ENCODE results near the gene CCDC137. TPM values are rescaled to one million over a fixed set of nuclear protein-coding genes. Genes with fewer than 3 reads are reported as not detected.

CCDC137 gene
- total RNA-seq, 4 donors from 2014 or later, result 6.7 to 17.1 (median 11.2) TPM

DNA sequence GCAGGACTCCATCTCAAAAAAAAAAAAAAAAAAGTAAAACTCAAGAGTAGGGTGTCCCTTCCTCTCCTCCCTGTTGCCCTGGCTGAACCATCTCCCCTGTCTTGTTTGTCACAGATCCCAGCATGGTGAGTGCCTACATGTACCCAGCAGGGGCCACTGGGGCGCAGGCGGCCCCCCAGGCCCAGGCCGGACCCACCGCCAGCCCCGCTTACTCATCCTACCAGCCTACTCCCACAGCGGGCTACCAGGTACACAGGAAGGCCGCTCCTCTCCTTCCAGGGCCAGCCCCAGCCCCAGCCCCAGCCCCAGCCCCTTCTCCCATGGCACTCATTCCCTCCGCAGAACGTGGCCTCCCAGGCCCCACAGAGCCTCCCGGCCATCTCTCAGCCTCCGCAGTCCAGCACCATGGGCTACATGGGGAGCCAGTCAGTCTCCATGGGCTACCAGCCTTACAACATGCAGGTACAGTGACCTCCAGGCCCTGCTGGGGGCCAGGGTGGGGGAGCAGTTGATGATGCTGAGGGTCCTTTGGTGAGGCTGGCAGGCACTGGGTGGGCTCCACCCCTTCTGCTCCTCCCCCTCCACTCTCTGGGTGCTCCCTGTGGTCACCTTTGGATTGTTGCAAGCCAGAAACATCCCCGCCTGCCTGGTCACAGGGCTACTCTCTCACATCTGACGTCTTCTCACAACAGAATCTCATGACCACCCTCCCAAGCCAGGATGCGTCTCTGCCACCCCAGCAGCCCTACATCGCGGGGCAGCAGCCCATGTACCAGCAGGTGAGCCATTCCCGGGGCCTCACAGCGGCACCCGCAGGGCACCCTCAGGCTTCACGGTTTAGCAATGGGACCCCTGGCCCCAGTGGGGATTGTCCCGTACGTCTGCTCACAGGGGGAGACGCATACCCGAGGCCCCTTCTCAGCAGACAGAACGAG is 34.1 kb downstream of the CCDC137 start:
- peaks cover 0 to 55% of the 10 kb centered on the region in 2 donors for H3K36me3 ChIP-seq
- peak overlapping the region in 1 of 4 donors; percentile 99 for H3K27ac ChIP-seq
- intact Hi-C loops (cut with DNase I; ENCODE audit: low total_unique reads), result no loop called here
- no peak for DNase-seq
- no peaks in the 10 kb centered on the region for H3K27me3 ChIP-seq
- in situ Hi-C loops (cut with MboI; ENCODE audit: low sequenced_read_pairs in 4 of 4), result no loop called here
- peaks cover 26 to 48% of the 10 kb centered on the region in 2 donors for H3K4me1 ChIP-seq
- no peaks in the 10 kb centered on the region for H3K9me3 ChIP-seq
- no peak overlapping the region for H3K4me3 ChIP-seq
- TF ChIP-seq POLR2A (IDR thresholded peaks at IDR 0.05), result no peak
- TF ChIP-seq, protein P1, sequence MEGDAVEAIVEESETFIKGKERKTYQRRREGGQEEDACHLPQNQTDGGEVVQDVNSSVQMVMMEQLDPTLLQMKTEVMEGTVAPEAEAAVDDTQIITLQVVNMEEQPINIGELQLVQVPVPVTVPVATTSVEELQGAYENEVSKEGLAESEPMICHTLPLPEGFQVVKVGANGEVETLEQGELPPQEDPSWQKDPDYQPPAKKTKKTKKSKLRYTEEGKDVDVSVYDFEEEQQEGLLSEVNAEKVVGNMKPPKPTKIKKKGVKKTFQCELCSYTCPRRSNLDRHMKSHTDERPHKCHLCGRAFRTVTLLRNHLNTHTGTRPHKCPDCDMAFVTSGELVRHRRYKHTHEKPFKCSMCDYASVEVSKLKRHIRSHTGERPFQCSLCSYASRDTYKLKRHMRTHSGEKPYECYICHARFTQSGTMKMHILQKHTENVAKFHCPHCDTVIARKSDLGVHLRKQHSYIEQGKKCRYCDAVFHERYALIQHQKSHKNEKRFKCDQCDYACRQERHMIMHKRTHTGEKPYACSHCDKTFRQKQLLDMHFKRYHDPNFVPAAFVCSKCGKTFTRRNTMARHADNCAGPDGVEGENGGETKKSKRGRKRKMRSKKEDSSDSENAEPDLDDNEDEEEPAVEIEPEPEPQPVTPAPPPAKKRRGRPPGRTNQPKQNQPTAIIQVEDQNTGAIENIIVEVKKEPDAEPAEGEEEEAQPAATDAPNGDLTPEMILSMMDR (IDR thresholded peaks at IDR 0.05 in 4 of 5, conservative IDR thresholded peaks at IDR 0.05 in 1 of 5), result no peak
- no peak for ATAC-seq

DNA sequence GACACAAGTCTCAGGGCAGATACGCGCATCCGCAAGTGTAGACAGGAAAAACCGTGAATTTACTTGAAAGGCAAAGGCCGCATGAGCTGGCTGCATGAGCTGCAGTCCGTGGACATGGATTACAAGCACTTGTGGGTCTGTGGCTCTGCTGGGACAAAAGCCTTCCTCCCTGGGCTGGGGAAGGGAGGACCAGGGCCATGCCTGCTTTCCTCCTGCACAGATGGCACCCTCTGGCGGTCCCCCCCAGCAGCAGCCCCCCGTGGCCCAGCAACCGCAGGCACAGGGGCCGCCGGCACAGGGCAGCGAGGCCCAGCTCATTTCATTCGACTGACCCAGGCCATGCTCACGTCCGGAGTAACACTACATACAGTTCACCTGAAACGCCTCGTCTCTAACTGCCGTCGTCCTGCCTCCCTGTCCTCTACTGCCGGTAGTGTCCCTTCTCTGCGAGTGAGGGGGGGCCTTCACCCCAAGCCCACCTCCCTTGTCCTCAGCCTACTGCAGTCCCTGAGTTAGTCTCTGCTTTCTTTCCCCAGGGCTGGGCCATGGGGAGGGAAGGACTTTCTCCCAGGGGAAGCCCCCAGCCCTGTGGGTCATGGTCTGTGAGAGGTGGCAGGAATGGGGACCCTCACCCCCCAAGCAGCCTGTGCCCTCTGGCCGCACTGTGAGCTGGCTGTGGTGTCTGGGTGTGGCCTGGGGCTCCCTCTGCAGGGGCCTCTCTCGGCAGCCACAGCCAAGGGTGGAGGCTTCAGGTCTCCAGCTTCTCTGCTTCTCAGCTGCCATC is 34.9 kb downstream of the CCDC137 start:
- Histone ChIP-seq H3K4me3 (peak overlapping the region in 3 of 4 donors; percentile 93 to 96 (median 94)), H3K27ac (peak overlapping the region in 3 of 4 donors; percentile 96 to 99 (median 99)), H3K27me3 (no peaks in the 10 kb centered on the region), H3K9me3 (no peaks in the 10 kb centered on the region), H3K36me3 (peaks cover 0 to 55% of the 10 kb centered on the region in 2 donors), H3K4me1 (peaks cover 26 to 48% of the 10 kb centered on the region in 2 donors)
- TF ChIP-seq, protein P1 (IDR thresholded peaks at IDR 0.05 in 4 of 5, conservative IDR thresholded peaks at IDR 0.05 in 1 of 5), result no peak
- TF ChIP-seq POLR2A (IDR thresholded peaks at IDR 0.05), result no peak
- intact Hi-C loops (cut with DNase I; ENCODE audit: low total_unique reads) (no loop called here), in situ Hi-C loops (cut with MboI; ENCODE audit: low sequenced_read_pairs in 4 of 4) (no loop called here)
- ATAC-seq (no peak), DNase-seq (no peak)

GRCh38 chr17:81702934-81703746 is 36.6 kb downstream of the CCDC137 start, which contains the start of gene MRPL12:
Gene MRPL12 (plus strand): TSS chr17:81703367. CDS start chr17:81703502, 135 bp downstream.
- Histone ChIP-seq H3K4me3 (peak within 1 kb of the TSS; percentile 93 to 96 (median 94)), H3K27ac (peak within 1 kb of the TSS; percentile 95 to 99 (median 98)), H3K36me3 (peaks cover 0 to 58% of the 10 kb centered on the region in 2 donors), H3K9me3 (no peaks in the 10 kb centered on the region), H3K27me3 (no peaks in the 10 kb centered on the region), H3K4me1 (peaks cover 26 to 35% of the 10 kb centered on the region in 2 donors)
- DNase-seq (peak; percentile 89 to 90), ATAC-seq (peak; percentile 97)
- TF ChIP-seq, protein P1 (IDR thresholded peaks at IDR 0.05 in 4 of 5, conservative IDR thresholded peaks at IDR 0.05 in 1 of 5), result peak in 4 of 5 experiments; percentile 10 to 40 (median 28)
- TF ChIP-seq POLR2A (IDR thresholded peaks at IDR 0.05), result peak; percentile 94
- intact Hi-C loops (cut with DNase I; ENCODE audit: low total_unique reads), result no loop called here
- in situ Hi-C loops (cut with MboI; ENCODE audit: low sequenced_read_pairs in 4 of 4), result no loop called here
